GM19023 (cell line): ENCODE data around the gene EPN1.
"Not testable (repeated sequence)": the region's sequence is repeated elsewhere in the genome, so short reads cannot be mapped to it uniquely, and the experiment has no call there.

Source experiments
- ATAC-seq: cut with Tn5 transposase; IDR thresholded peaks from one replicate; pipeline ENCODE4 v1.9.1; 2021; ENCODE audit warnings: mild to moderate bottlenecking, moderate library complexity; ENCODE audit not compliant: unreplicated experiment

The EPN1 gene

GRCh38 chr19:55716531-55716930 is 41.5 kb downstream of the EPN1 start:
- no peak for ATAC-seq

DNA sequence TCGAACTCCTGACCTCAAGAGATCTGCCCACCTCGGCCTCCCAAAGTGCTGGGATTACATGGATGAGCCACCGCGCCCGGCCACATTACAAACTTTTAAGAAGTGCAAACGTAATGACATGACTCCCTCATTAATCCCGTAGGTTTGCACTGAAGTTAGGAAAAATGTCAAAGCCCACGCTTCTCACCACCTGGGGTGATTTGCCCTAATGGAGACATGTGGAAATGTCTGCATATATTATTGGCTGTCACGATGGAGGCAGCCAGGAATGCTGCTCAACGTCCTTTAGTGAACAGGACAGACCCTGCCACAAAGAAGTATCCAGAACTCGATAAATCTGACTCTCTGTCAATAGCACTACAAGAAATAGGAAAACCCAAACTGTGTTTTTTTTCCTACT is 42.2 kb downstream of the EPN1 start:
- ATAC-seq, result no peak

DNA sequence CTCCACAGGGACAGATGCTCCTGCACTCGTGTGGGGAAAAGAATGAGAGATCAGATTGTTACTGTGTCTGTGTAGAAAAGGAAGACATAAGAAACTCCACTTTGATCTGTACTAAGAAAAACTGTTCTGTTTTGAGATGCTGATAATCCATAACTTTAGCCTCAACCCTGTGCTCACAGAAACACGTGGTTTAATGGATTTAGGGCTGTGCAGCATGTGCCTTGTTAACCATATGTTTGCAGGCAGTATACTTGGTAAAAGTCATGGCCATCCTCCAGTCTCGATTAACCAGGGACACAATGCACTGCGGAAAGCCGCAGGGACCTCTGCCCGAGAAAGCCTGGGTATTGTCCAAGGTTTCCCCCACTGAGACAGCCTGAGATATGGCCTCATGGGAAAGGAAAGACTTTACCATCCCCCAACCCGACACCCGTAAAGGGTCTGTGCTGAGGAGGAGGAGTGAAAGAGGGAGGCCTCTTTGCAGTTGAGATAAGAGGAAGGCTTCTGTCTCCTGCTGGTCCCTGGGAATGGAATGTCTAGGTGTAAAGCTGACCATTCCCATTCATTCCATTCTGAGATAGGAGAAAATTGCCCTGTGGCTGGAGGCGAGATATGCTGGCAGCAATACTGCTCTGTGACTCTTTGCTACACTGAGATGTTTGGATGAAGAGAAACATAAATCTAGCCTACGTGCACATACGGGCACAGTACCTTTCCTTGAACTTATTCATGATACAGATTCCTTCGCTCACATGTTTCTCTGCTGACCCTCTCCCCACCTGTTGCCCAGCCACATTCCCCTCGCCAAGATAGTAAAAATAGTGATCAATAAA is 43.1 kb downstream of the EPN1 start:
- not testable (repeated sequence) for ATAC-seq

DNA sequence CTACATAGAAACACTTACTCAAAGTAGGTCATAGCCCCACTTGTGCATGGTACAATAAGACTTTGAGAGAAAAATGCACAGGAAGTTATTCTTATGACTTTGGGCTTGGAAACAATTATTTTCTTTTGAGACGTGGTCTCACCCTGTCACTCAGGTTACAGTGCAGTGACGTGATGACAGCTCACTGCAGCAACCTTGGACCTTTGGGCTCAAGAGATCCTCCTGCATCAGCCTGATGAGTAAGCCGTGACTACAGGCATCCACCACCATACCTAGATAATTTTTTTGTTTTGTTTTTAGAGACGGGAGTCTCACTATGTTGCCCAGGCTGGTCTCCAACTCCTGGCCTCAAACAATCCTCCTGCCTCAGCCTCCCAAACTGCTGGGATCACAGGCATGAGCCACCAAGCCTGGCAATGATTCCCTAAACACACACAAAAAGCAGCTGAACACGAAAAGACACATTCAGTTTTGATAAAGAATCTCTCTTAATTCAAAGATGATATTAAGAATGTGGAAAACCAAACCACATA is 45.3 kb downstream of the EPN1 start:
- ATAC-seq, result no peak

DNA sequence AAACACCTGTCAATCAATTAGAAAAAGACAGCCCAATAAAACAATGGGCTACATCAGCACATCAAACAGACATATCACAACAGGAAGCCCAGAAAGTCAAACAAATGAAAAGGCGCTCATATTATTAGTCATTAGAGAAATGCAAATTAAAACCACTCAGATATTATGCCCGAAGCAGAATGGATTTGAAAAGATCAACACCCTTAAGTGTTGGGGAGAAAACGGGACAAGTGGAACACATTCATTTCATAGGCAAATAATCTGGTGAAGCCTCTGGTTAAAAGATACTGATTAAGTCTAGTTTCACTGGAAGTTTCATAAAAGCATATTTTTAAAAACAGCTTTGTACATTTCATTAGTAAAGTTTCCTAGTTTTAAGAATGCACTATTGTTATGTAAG is 45.8 kb downstream of the EPN1 start:
- ATAC-seq, result no peak

GRCh38 chr19:55723491-55723890 is 48.5 kb downstream of the EPN1 start:
- no peak for ATAC-seq

DNA sequence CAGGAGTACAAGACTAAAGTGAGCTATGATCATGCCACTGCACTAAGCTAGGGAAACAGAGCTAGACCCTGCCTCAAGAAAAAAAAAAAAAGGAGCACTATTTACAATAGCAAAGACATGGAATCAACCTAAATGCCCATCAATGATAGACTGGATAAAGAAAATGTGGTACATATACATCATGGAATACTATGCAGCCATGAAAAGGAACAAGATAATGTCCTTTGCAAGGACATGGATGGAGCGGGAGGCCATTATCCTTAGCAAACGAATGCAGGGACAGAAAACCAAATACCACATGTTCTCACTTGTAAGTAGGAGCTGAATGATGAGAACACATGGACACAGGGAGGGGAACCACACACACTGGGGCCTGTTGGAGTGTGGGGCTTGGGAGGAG is 55.4 kb downstream of the EPN1 start:
- ATAC-seq, result not testable (repeated sequence)

DNA sequence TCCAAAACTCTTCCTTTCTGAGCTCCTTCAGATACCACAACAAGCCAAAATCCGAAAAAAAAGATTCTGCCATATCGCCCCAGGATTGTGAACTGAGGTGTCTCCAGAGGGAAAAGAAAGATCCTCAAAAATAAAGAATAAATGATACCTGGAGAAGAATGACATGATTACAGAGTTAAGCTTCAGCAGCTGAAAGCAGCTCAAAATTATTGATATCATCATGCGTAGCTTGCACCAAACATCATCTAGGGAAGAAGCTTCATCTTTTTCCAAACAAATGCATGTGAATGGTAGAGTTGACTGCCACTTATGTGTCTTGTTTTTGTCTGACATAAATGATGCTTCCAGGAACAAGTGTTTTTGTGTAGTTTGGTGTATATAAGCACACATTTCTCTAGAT is 63.3 kb downstream of the EPN1 start, which contains the start of gene NLRP9:
Gene NLRP9 (minus strand): TSS at position 101 of the 400 bp plus-strand sequence. CDS start 28 bp downstream, at position 73.
- ATAC-seq, result no peak

DNA sequence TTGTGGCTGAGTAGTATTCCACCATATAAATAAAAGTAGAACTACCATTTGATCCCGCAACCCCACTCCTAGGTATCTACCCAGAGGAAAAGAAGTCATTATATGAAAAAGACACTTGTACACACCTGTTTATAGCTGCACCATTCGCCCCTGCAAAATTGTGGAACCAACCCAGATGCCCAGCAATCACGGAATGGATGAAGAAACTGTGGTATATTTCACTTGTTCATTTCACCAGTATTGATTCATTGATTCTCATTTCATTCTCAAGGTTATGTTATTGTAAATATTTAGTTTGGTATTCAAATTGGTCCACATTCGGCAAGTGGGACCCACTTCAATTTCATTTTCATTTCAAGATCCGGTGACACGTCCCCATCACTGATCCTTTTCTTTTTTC is 75.7 kb downstream of the EPN1 start:
- ATAC-seq, result no peak

GRCh38 chr19:55753401-55753800 is 78.4 kb downstream of the EPN1 start:
- no peak for ATAC-seq

GRCh38 chr19:55756808-55757207 is 81.8 kb downstream of the EPN1 start:
- not testable (repeated sequence) for ATAC-seq

- ATAC-seq, result not testable (repeated sequence)
Measured at GRCh38 chr19:55758797-55759196, 83.8 kb downstream of the EPN1 start, which contains the start of gene RFPL4A. RFPL4A (plus strand) TSS chr19:55759097; CDS start chr19:55761801, 2,704 bp downstream.
